Fibroblast of gingiva (primary cell): Measurements from ENCODE around the gene GRID2.

ENCODE experiments used
- DNase-seq: peaks from one replicate; pipeline ENCODE4 v3.0.0-alpha.2; 2011; ENCODE audit warnings: low read depth

The GRID2 gene

GRCh38 chr4:93084599-93085305, 781.0 kb downstream of the GRID2 start:
- DNase-seq: no peak

- no peak for DNase-seq
Observed at GRCh38 chr4:93086356-93086755, 782.6 kb downstream of the GRID2 start.

DNA sequence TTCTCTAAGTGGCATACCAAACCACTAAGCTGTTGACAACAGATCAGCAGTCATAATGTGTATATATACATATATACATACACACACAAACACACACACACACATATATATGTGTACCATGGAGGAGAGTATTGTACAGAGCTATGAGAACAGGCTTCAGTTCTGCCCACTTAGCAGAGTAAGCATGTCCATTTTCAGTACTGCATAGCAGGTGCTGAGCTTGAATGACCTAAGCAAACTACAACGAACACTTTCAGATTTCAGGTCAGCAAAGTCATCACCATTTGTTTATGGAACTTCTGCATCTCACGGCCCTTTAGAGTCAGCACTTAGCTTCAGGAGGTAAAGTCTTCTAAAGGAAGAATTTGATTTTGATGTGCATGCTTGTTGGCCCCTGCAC, 789.0 kb downstream of the GRID2 start:
- no peak for DNase-seq

- no peak for DNase-seq
Observed at GRCh38 chr4:93103042-93103441, 799.3 kb downstream of the GRID2 start.

DNA sequence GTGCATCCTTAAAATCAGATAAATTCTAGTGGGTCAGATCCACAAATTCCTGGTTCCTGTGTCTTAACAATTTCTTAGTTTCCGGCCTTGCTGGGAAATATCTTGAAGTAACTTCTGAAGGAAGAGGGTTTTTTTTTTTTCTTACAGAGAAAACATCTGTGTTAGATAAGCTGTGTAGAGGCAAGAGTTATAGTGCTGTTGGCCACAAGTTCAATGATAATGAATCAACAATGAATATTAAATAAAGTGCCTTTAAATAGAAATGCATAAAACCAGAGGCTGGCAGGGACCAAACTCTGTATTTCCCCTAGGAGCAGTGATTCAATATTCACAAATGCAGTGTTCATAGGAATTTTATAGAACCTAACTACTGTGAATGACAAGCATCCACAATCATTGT, 812.9 kb downstream of the GRID2 start:
- no peak for DNase-seq

DNA sequence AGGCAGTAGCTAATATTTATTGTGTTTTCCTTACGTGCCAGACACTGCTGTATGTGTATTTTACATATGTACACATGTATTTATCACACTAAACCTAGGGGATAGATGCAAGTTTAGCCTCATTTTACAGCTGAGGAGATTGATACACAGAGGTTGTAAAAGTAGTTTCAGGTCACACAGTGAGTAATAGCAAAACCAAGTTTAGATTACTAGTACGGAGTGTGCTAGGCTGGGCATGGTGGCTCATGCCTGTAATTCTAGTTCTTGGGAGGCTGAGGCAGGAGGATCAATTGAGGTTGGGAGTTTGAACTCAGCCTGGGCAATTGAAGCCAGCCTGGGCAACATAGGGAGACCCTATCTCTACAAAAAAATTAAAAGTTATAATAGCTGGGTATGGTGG, 823.7 kb downstream of the GRID2 start:
- DNase-seq: no peak

GRCh38 chr4:93132631-93133030, 828.9 kb downstream of the GRID2 start:
- DNase-seq: no peak

- DNase-seq: no peak
Observed at GRCh38 chr4:93139118-93139517, 835.4 kb downstream of the GRID2 start.

DNA sequence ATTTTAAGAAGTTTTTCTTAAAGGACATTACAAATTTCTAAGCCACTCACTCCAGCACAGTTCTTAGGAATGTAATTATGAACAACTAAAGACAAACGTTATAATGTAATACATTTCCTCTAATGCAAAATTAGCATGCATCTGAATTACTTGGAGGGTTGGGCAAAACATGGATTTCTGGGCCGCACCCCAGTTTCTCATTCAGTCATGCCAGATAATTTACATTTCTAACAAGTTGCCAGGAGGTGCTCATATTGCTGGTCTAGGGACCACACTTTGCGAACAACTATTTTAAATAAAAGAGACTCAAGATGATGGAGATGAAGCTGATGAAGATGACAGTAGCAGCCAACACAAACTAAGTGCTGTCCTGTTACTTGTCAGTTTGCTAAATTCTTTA, 840.1 kb downstream of the GRID2 start:
- no peak for DNase-seq

DNA sequence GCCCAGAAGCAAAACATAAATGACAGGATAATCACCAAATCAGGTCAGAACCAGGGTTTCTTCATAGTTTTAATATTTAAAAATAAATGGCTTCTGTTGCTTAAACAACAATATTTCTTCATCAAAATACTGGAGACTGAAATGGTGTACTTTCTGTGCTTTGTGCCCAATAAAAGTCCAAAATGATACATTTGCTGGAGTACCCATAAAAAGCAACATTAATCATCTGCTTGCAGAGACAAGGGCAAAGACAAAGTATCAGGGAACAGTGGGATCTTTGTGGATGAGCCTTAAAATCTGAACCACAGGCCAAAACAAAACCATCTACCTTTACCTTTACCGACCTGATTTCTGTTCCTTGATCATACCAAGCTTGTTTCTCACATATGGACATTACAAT, 840.9 kb downstream of the GRID2 start:
- DNase-seq: no peak

DNA sequence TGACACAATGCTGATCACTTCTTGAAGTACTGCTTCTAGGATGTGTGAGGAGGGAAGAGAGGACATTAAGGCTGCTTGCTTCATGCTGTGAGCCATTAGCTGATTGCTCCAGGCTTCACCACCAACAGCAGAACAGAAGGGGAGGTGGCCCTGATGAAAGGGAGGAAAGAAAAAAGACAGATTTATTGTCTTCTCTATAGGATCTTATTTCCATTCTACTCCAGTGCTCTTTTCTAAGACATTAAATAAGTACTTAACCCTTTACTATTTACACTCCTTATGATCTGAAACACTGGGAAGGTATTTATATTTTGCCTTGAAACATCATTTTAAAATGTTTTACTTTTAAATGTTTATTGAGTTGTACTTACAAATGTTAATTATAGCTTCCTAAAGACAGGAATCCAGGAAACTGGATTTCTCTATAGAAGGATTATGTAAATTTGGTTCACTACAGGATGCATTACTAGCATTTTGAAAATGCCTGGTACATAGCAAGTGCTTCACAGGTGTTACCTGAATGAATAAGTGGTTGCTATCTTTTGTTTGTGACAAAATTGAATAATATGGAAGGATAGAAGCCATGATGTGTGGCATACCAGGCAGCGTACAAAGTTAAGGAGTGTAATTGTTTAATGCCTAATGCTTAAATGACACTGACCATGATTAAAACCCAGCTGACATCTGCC, 843.9 kb downstream of the GRID2 start:
- no peak for DNase-seq

GRCh38 chr4:93152491-93152890, 848.7 kb downstream of the GRID2 start:
- no peak for DNase-seq

GRCh38 chr4:93157986-93158385, 854.2 kb downstream of the GRID2 start:
- DNase-seq: no peak

- no peak for DNase-seq
Observed at GRCh38 chr4:93168053-93168452, 864.3 kb downstream of the GRID2 start.

GRCh38 chr4:93169966-93170365, 866.2 kb downstream of the GRID2 start:
- no peak for DNase-seq

GRCh38 chr4:93174598-93174997, 870.8 kb downstream of the GRID2 start:
- DNase-seq: no peak

DNA sequence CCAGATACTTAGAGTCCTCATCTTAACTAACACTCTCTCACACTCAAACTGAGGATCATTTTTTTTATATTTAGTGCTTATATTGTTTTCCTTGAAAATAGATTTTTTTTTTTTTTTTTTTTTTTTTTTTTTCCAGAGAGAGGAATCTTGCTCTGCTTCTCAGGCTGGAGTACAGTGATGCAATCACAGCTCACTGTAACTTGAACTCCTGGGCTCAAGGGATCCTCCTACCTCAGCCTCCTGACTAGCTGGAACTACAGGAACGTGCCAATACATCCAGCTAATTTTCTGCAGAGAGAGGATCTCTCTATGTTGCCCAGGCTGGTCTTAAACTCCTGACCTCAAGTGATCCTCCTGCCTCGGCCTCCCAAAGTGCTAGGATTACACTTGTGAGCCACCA, 874.5 kb downstream of the GRID2 start:
- DNase-seq: no peak

- no peak for DNase-seq
Observed at GRCh38 chr4:93179044-93179443, 875.3 kb downstream of the GRID2 start.

DNA sequence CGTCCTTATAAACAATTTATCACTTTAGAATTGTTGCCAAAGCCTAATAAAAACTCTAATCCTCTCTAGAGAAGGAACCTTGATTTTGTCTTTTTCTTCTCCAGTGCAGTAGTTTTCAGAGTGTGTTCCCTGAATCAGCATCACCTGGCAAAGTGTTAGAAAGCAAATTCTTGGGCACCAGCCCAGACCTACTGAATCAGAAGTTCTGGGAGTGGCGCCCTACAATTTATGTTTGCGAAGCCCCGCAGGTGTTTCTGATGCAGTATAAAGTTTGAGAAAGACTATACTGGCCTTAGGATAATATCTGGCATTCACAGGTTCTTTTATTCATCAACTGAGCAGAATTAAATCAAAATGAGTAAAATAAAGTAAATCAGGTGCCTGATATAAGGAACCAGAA, 879.0 kb downstream of the GRID2 start:
- DNase-seq: no peak

DNA sequence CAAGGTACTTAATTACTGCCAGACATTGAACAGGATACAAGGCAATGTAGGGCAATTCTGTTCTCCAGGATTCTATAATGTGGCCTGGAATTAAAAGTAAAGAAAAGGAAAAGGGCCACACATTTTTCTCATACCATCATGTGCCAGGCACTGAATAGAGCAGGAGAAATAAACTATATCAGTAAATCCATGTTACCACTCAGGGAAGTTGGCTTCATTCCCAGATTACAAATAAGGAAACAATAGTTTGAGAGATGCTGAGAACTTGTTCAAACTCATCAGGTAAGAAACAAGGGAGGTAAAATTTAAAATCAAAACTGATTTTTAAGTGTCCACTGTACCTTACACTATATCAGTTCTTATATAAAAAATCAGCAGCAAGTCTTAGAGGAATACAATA, 879.8 kb downstream of the GRID2 start:
- no peak for DNase-seq

DNA sequence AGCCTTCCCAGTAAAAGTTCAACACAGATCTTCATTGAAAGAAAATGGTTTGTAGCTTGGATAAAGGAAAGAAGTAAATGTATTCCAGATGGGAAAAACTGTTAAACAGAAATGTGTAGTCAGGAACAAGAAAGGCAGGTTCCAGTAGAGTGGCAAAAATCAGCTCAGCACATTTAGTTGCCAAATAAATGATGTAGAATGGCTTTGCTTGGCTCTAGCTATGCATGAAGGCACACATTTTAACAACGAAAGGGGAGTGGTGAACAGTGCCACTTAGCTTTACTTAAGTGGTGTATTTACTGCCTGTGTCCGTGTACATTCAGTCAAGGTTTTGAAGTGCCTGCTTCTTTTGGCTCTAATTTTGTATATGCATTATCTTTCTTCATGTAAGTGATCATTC, 880.3 kb downstream of the GRID2 start:
- no peak for DNase-seq

DNA sequence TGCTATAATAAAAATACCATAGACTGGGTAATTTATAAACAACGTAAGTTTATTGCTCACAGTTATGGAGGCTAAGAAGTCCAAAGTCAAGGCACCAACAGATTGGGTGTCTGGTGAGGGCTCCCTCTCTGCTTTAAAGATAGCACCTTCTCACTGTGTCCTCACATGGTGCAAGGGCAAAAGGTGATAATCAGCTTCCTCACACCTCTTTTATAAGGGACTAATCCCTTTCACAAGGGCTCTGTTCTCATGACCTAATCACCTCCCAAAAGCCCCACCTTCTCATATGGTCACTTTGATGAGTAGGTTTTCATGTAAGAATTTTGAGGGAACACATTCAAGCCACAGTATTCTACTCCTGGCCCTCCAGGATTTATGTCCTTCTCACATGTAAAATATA, 883.1 kb downstream of the GRID2 start:
- no peak for DNase-seq

- no peak for DNase-seq
Observed at GRCh38 chr4:93187466-93187865, 883.7 kb downstream of the GRID2 start.

GRCh38 chr4:93187892-93188291, 884.1 kb downstream of the GRID2 start:
- DNase-seq: no peak
